SKM-1 treated with dmso at 0.1 percent for 144 hours (cell line): ENCODE data around the gene MAN1C1.
A peak's percentile ranks its signal among the peaks of the same experiment; 100 is the strongest.
"Not testable (repeated sequence)": the region's sequence is repeated elsewhere in the genome, so short reads cannot be mapped to it uniquely, and the experiment has no call there.

Experiments used
- DNase-seq: peaks from one replicate; lab custom pipeline; 2025; ENCODE audit not compliant: unreplicated experiment; lab: John Stamatoyannopoulos, UW

MAN1C1 gene

GRCh38 chr1:25583519-25584370 is 32.8 kb upstream of the MAN1C1 start:
- DNase-seq, result no peak

GRCh38 chr1:25586181-25586588 is 30.4 kb upstream of the MAN1C1 start:
- DNase-seq, result no peak

- no peak for DNase-seq
These were observed 29.3 kb upstream of the MAN1C1 start for GRCh38 chr1:25587290-25587689.

- DNase-seq, result not testable (repeated sequence)
These were observed 28.4 kb upstream of the MAN1C1 start for GRCh38 chr1:25588224-25588623.

GRCh38 chr1:25588786-25589185 is 27.8 kb upstream of the MAN1C1 start:
- DNase-seq, result not testable (repeated sequence)

- no peak for DNase-seq
These were observed 26.3 kb upstream of the MAN1C1 start for GRCh38 chr1:25590096-25590824.

- DNase-seq, result no peak
These were observed 22.7 kb upstream of the MAN1C1 start for GRCh38 chr1:25593861-25594260.

GRCh38 chr1:25594971-25595370 is 21.6 kb upstream of the MAN1C1 start:
- DNase-seq, result no peak

GRCh38 chr1:25596641-25597040 is 19.9 kb upstream of the MAN1C1 start:
- DNase-seq, result not testable (repeated sequence)

GRCh38 chr1:25598879-25599278 is 17.7 kb upstream of the MAN1C1 start:
- DNase-seq, result no peak

- DNase-seq, result no peak
These were observed 16.5 kb upstream of the MAN1C1 start for GRCh38 chr1:25599969-25600610.

- DNase-seq, result not testable (repeated sequence)
These were observed 15.5 kb upstream of the MAN1C1 start for GRCh38 chr1:25600971-25601699.

GRCh38 chr1:25603779-25604538 is 12.6 kb upstream of the MAN1C1 start:
- not testable (repeated sequence) for DNase-seq

GRCh38 chr1:25607123-25607522 is 9.5 kb upstream of the MAN1C1 start:
- no peak for DNase-seq

GRCh38 chr1:25608488-25609178 is 8.0 kb upstream of the MAN1C1 start:
- DNase-seq, result peak; percentile 74

GRCh38 chr1:25609921-25610320 is 6.7 kb upstream of the MAN1C1 start:
- DNase-seq, result no peak

- no peak for DNase-seq
These were observed 5.6 kb upstream of the MAN1C1 start for GRCh38 chr1:25610822-25611630.

- DNase-seq, result no peak
These were observed 4.7 kb upstream of the MAN1C1 start for GRCh38 chr1:25611843-25612242.

- DNase-seq, result no peak
These were observed 4.2 kb upstream of the MAN1C1 start for GRCh38 chr1:25612421-25612820.
